HG03064 (cell line): ENCODE data around the gene TRAPPC8.
"Not testable (repeated sequence)": the region's sequence is repeated elsewhere in the genome, so short reads cannot be mapped to it uniquely, and the experiment has no call there.

ENCODE experiments used
- ATAC-seq: cut with Tn5 transposase; IDR thresholded peaks from one replicate; pipeline ENCODE4 v1.9.1; 2021; ENCODE audit warnings: low read depth; ENCODE audit not compliant: unreplicated experiment

TRAPPC8 gene

GRCh38 chr18:31875301-31875700, 67.6 kb downstream of the TRAPPC8 start:
- ATAC-seq, result no peak

- no peak for ATAC-seq
Observed at GRCh38 chr18:31863103-31863502, 79.8 kb downstream of the TRAPPC8 start.

DNA sequence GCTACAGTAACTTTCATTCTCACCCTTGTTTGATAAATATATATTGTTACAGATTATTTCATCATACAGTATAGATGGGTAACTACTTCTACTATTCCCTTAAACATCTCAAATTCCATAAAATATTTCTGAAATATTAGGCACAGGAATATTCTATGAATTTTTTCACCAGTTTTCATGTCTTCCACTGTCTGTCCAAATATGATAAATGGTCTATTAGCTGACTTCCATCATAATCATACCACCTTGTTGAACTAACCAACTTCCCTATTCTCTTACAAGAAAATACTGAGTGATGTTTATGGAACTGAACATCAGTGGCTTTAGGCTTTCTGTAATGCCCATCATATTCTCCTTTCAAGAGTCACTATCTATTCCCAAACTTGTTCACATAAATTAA, 82.4 kb downstream of the TRAPPC8 start:
- no peak for ATAC-seq

DNA sequence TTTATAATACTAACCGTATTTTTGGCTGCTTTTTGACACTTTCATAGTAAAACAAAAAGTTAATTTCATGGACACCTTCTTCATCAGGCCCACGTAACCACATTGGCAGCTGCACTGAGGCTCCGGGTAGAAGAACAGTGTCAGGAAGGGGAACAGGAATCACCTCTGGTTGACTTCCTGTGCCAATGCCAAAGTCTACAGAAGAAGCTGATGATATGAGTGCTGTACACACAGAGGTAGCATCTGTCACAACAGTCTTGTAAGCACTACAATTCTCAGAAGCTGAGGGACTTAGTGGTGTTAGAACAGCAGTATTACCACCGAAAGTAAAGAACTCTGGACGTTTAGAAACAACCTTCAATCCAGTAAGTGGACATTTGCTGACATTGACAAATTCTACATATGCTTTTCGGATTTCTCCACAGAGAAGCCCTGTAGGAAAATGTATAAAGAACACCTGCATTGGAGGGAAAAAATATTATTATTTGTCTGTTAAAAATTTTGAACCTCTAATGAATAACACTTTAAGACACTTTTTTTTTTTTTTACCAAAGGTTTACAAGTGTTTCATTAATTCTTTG, 85.3 kb downstream of the TRAPPC8 start:
- no peak for ATAC-seq

DNA sequence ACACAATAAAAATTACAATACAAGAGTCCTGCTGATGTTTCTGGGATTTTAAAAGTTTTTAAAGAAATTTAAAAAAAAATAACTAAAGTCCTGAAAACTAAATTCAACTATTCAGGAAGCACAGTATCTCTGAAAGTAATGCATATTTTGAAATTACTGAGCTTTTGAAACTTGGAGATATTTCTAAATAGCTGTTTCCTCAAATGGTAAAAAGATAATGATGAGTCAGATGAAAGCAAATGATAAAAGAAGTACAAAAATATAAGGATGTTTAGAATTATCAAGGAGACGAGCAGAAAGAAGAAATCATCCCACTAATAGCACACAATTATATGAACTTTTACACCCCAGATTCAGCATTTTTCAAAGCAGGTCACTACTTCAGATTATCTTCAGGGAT, 92.1 kb downstream of the TRAPPC8 start:
- no peak for ATAC-seq

DNA sequence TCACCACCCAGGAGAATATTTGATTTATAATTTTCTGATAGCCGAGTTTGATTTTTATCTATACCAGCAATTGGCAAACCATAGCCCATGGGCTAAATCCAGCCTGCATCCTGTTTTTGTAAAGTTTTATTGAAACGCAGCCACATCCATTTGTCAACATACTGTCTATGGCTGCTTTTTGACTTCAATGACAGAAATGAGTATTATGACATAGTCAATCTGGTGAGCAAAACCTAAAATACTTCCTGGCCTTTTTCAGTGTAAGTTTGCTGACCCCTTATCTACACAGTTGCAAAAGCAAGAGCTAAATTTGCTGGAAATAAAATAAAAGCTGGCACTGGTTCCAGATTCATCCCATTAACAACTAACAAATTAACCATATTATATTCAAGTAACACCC, 102.4 kb downstream of the TRAPPC8 start:
- no peak for ATAC-seq

- ATAC-seq, result no peak
Observed at GRCh38 chr18:31837879-31838278, 105.0 kb downstream of the TRAPPC8 start.

DNA sequence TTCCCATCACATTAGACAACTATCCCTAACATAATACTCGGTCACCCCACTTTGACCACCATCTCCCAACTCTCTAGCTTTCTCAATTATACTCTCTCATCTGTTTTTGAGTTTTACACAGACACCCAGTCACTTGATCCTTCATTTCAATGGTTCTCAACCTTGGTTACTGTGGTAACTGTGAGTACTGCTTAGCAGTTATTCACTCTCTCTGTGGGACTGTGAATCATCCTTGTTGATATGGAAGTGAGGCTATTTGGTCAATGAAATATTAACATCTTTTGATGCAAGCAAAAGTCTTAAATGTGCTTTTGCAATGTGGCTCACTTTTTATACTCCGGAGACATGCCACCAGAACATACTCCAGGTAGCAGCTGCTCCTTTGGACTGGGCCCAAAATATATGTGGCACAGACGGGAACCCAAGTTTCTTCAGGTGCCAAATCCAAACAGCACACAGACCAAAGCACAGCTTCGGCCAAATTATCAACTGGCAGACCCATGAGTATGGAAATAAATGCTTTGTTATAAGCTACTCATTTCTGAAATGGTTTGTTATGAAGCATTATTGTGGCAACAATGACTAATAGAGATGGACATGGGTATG, 107.3 kb downstream of the TRAPPC8 start:
- ATAC-seq, result no peak

DNA sequence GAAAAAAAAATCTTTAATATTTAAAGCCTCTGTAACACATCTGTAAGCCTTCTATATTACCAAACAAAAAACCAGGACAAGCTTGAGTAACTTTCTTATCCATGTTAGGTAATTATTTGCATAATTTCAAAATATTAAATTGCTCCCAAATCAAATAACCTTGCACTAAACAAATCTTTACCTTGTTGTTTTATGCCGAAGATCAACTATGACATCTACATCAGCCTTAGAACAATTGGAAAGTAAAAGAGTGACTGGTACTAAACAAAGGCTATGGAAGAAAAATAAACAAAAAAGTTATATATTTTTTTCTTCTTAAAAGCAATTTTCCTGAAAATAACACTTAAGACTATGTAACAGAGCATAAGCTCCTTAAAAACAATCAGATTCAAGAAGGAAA, 111.0 kb downstream of the TRAPPC8 start:
- ATAC-seq, result no peak

DNA sequence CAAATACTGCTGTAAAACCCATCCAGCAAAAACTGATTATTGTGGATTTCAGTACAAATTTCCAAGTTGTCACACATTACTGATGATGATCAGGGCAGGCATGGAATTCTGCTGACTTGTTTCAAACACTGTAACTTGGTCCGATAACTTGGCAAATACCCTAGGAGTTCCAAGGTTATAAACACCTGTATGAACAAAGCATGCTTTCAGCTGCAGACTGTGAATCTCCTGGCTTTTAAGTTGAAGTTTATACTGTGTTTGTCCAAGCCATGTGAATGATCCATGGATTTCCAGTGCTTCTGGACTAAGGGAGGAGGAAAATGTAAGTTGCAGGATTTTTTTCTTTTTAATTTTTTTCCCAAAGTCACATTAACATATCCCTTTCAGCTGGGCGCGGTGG, 112.2 kb downstream of the TRAPPC8 start:
- ATAC-seq, result no peak

GRCh38 chr18:31828613-31829012, 114.3 kb downstream of the TRAPPC8 start:
- no peak for ATAC-seq

DNA sequence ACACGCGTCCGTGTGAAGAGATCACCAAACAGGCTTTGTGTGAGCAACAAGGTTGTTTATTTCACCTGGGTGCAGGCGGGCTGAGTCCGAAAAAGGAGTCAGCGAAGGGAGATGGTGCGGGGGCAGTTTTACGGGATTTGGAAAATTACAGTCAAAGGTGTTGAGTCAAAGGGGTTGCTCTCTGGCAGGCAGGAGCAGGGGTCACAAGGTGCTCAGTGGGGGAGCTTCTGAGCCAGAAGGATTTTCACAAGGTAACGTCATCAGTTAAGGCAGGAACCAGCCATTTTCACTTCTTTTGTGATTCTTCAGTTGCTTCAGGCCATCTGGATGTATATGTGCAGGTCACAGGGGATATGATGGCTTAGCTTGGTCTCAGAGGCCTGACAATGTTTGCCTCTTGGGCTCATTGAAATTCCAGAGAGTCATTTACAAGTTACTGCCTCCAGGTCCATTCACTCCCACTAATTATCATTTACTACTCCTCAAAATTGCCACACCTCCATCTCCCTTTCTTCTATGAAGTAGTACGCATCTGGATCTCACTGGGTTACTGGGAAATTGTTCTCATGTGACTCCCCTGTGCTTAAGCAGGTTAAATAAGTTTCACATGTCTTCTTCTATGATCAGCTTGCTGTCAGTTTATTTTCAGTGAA, 116.1 kb downstream of the TRAPPC8 start:
- not testable (repeated sequence) for ATAC-seq

- ATAC-seq, result no peak
Observed at GRCh38 chr18:31825772-31826171, 117.2 kb downstream of the TRAPPC8 start.

- no peak for ATAC-seq
Observed at GRCh38 chr18:31821545-31822171, 121.3 kb downstream of the TRAPPC8 start.

DNA sequence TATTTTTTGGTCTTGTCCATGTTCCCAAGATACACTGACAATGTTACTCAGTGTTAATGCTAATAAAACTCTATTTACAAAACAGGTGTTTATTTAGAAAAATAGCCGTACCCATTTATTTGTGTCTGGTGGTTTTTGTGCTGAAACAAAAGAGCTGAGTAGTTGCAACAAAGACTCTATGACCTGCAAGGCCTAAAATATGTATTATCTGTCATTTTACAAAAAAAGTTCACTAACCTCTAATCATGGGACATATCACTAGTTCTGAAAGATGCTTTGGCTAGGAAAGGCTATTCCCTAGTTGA, 123.1 kb downstream of the TRAPPC8 start:
- no peak for ATAC-seq

DNA sequence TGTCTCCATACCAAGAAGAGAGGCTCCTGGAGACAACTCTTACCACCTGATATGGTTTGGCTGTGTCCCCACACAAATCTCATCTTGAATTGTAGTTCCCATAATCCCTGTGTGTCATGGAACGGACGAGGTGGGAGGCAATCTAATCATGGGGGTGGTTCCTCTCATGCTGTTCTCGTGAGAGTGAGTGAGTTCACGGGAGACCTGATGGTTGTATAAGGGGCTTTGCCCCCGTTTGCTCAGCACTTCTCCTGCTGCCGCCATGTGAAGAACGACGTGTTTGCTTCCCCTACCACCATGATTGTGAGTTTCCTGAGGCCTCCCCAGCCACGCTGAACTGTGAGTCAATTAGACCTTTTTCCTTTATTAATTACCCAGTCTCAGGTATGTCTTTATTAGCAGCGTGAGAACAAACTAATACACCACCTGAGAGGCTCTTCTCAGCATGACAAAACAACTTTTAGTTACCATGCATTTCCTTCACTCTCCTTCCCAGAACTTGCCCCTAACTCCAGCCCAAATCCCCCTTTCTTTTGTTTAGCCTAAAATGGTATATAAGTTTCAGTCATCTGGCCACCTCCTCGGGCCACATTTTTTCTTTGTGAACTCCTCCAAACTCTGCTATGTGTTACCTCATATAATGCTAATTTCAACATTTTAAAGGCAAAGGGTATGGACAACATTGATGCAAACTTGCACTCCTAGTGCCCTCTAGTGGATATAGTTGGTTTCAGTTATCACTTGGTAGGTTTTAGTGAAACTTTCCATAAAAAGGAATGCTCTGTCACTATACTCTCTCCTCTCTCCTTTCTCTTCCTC, 123.6 kb downstream of the TRAPPC8 start:
- no peak for ATAC-seq

DNA sequence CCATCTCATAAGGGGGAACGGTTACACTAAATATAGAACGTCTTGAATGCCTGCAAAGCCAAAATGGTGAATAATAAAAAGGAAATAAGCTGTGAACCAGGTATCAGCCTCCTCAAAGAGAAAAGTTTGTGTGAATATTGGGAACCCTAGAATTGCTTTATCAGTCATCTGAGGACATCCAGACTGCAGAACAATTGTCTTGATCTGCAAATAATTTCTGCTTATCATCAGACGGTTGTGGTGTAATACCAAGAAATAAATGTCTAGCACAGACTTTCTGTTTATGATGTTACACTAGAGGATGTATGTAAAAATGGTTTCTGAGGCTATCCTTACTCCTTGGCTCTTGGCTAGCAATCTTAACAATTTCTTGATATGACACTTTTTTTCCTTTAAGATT, 128.8 kb downstream of the TRAPPC8 start:
- ATAC-seq, result no peak

GRCh38 chr18:31810336-31811130, 132.4 kb downstream of the TRAPPC8 start:
- ATAC-seq, result not testable (repeated sequence)

DNA sequence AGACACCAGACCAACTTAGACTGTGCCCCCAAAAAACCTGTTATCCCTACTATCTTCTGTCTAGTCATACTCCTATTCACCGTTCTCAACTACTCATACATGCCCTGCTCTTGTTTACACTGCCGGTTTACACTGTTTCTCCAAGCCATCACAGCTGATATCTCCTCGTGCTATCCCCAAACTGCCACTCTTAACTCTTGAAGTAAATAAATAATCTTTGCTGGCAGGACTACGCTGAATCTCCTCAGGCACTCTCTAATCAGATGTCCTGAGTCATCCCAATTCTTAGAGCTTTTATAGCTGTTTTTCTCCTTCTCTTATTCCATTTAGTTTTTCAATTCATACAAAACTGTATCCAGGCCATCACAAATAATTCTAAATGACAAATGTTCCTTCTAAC, 133.9 kb downstream of the TRAPPC8 start:
- ATAC-seq, result not testable (repeated sequence)

DNA sequence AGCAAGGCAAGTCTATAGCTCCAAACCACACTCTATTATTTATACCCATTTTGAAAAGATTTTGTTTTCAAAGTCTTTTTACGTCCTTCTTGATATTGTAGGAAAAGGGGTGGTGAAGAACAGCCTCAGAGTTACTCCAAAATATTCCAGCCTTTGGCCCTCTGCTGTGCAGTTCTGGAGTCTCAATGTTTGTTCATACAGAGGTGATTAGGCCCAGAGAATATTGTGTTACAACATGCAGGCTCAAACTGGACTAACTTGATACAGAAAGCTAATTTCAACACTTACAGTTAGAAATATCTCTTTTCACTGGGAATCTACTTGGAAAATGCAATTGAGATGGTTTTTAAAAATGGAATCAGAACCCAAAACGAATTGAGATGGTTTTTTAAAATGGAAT, 141.8 kb downstream of the TRAPPC8 start:
- no peak for ATAC-seq
